Right lobe of liver (tissue), 6 donors: ENCODE results near the gene SEZ6L. TPM values are rescaled to one million over a fixed set of nuclear protein-coding genes. Genes with fewer than 3 reads are reported as not detected.

ENCODE experiments used
- ATAC-seq, 4 donors: fragments of 200-7000 bp; cut with Tn5 transposase; one replicate each; pipeline ENCODE4 v1.9.1; 2020; ENCODE audit warnings: mild to moderate bottlenecking in 4 of 4, moderate library complexity in 4 of 4
- DNase-seq, 3 donors: peaks; one replicate each; pipeline ENCODE4 v3.0.0-alpha.2; 2020
- H3K27ac ChIP-seq, 3 donors: fragments of 200-600 bp; one replicate each; pipeline ENCODE4 v1.8.0; 2022
- H3K27me3 ChIP-seq, 2 donors: fragments of 200-600 bp; one replicate each; pipeline ENCODE4 v1.8.0; 2022
- H3K36me3 ChIP-seq, 4 donors: fragments of 200-600 bp; sonication (generic) in 1 of 4; one replicate each; pipeline versions ENCODE4 v1.5.1 to v1.8.0; 2017 to 2022; ENCODE audit warnings: control low read depth in 1 of 4
- H3K4me1 ChIP-seq, 4 donors: fragments of 200-600 bp; sonication (generic) in 1 of 4; one replicate each; pipeline versions ENCODE4 v1.5.1 to v1.8.0; 2017 to 2022; ENCODE audit warnings: control low read depth in 1 of 4
- H3K4me3 ChIP-seq, 3 donors: fragments of 200-600 bp; one replicate each; pipeline ENCODE4 v1.8.0; 2022
- H3K9me3 ChIP-seq, 4 donors: fragments of 200-600 bp; sonication (generic) in 1 of 4; one replicate each; pipeline versions ENCODE4 v1.5.1 to v1.8.0; 2017 to 2022; ENCODE audit warnings: control low read depth in 1 of 4
- POLR2A ChIP-seq: fragments of 450-650 bp; IDR thresholded peaks from one replicate; pipeline ENCODE4 v1.6.1; 2017; ENCODE audit warnings: antibody characterized with exemption, mild to moderate bottlenecking
- WGBS: methylation state at CpG from one replicate; pipeline ENCODE4 v1.1.6; 2018; ENCODE audit warnings: low coverage, low lambda C conversion rate; ENCODE audit not compliant: insufficient coverage; ENCODE audit errors: missing lambda C conversion rate; 5-methylcytosine and 5-hydroxymethylcytosine counted together
- intact Hi-C, 2 donors: fragments of 100-400 bp; cut with DNase I; formaldehyde crosslinking; loops; one replicate each; pipeline versions ENCODE4 v1.11.2 to v1.14.1; 2022
- total RNA-seq, 6 experiments: library from RNA; depleted of rRNA in 2 of 6; stranded (reverse); fragments of >200 nt in 2 of 6; fragmentation: NEBNext Ultra II Directional in 3 of 6; extraction: Animal tissue kit (Norgen Biotek cat#: 25700) in 3 of 6; gene quantifications; one replicate each; pipeline versions ENCODE4 v1.1.0 to v1.2.4, GENCODE V29; 2016 to 2023
- TF ChIP-seq, protein P1 (sequence below), 4 donors: fragments of 200-600 bp in 3 of 4; fragments of 450-650 bp in 1 of 4; IDR thresholded peaks; one replicate each; pipeline versions ENCODE4 v1.5.1 to v1.8.0; 2016 to 2022; ENCODE audit warnings: antibody characterized with exemption in 4 of 4, mild to moderate bottlenecking in 2 of 4
- donor health status: DM: no; HTN: yes; CAD: no.
- donor health status: DM: no; HTN: no; CAD: no.
- donor health status: DM: no; HTN: no; CAD: no.
- donor health status: DM: no; HTN: yes; CAD: no.
- donor health status: DM: no; HTN: yes; CAD: no.

The SEZ6L gene
- total RNA-seq, 6 experiments from 2014 or later = 0.13 TPM; not detected in 5

DNA sequence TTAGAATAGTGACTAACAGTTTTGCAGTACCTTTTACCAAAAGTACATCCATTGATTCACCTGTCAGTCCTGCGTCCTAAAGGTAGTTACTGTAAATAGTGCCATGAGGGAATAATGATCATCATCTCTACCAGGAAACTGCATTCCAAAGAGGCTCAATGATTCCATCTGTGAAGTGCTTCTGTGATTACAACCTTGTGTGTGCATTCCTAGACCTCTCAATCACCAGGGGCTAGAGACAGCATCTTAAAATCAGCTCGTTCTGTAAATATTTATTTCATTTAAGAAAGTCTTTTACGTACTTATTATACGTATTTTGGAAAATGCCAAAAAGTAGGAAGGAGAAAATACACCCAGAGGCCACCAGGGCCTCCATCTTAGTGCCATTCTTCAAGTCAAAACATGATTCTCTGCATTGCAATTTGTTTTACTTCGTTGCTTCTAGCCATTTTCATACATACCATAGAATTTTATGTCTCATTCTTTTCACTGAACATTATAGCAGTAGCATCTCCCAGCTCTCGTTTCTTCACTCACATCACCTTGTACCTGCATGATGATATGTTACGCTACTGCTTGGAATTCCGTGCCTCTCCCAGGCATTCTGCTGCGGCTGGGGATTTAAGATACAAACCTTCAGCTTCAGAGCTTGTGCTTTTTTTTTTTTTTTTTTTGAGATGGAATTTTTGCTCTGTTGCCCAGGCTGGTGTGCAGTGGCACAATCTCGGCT is 117.0 kb downstream of the SEZ6L start:
- Histone ChIP-seq H3K4me1 (no peaks in the 10 kb centered on the region), H3K27ac (no peak overlapping the region), H3K27me3 (peaks cover 0 to 8% of the 10 kb centered on the region in 2 donors), H3K9me3 (no peaks in the 10 kb centered on the region), H3K36me3 (no peaks in the 10 kb centered on the region), H3K4me3 (no peak overlapping the region)
- intact Hi-C loops = no loop called here
- 51% methylated on average over 10 of the region's 10 CpGs for WGBS
- no peak for DNase-seq
- TF ChIP-seq, protein P1, sequence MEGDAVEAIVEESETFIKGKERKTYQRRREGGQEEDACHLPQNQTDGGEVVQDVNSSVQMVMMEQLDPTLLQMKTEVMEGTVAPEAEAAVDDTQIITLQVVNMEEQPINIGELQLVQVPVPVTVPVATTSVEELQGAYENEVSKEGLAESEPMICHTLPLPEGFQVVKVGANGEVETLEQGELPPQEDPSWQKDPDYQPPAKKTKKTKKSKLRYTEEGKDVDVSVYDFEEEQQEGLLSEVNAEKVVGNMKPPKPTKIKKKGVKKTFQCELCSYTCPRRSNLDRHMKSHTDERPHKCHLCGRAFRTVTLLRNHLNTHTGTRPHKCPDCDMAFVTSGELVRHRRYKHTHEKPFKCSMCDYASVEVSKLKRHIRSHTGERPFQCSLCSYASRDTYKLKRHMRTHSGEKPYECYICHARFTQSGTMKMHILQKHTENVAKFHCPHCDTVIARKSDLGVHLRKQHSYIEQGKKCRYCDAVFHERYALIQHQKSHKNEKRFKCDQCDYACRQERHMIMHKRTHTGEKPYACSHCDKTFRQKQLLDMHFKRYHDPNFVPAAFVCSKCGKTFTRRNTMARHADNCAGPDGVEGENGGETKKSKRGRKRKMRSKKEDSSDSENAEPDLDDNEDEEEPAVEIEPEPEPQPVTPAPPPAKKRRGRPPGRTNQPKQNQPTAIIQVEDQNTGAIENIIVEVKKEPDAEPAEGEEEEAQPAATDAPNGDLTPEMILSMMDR (IDR thresholded peaks at IDR 0.05) = no peak
- TF ChIP-seq POLR2A = no peak
- ATAC-seq = no peak

DNA sequence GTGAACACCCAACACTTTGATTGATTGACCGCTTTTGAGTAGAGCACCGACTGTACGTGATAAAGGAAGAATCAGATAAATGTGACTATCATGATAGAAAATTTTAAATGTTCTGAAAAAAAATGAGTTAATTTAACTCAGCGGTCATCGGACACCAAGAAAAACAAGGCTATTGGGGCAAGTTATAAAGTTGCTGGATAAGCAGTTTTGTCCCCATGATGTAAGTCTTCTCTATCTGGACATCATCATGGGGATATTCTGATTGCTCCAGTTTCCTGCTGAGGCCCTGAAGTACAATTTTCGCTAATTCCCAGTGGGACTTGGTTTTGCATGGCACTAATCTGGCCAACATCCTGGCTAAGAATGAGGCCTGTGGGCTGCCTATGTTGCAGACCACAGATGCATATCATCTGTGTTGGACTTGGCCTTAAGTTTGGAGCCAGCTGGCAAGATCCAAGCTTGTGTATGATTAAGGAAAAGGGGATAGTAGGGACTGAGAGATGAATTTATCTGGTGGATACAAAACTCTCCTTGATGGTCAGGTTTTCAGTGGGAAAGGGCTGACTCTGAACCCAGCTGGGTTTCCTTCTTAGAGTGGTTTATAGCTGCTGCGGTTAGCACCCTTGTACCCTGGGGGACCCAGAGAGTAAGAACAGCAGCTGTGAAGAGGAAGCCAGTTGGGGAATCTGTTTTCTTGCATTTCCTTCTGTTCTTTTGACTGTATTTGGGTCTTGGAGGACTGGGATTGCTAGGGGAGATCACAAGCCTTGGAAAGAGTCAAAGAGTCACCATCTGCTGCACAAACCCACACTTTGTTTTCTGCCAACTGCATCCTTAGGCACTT is 118.3 kb downstream of the SEZ6L start:
- no peak overlapping the region for H3K4me3 ChIP-seq
- H3K27ac ChIP-seq = no peak overlapping the region
- peaks cover 0 to 8% of the 10 kb centered on the region in 2 donors for H3K27me3 ChIP-seq
- H3K9me3 ChIP-seq = no peaks in the 10 kb centered on the region
- WGBS = 72% methylated on average over 7 of the region's 7 CpGs
- DNase-seq (no peak), ATAC-seq (no peak)
- TF ChIP-seq, protein P1 (IDR thresholded peaks at IDR 0.05) = no peak
- intact Hi-C loops = no loop called here
- no peaks in the 10 kb centered on the region for H3K36me3 ChIP-seq
- no peaks in the 10 kb centered on the region for H3K4me1 ChIP-seq

DNA sequence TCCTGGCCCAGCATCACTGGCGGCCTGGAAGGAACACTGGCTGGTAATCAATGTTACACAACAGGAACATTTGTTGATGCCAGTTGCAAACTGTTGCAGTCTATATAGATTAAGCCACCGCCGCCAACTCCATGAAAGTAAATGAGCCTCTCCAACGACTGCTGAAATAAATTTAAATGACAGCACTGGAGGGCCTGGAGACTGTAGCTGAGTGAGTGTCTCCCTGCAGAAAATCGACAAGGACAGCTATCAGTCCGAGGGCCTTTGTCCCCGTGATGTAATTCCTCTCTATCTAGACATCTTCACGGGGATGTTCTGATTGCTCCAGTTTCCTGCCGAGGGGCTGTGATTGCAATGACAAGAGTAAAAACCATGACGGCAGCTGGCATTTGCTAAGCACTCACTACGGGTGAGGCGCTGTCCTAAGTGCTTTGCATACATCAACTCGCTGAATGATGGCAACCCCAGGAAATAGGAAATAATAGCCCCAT is 120.4 kb downstream of the SEZ6L start:
- ATAC-seq = no peak
- 49% methylated on average over 12 of the region's 13 CpGs for WGBS
- H3K9me3 ChIP-seq = no peaks in the 10 kb centered on the region
- intact Hi-C loops = no loop called here
- H3K27ac ChIP-seq = no peak overlapping the region
- DNase-seq = no peak
- no peaks in the 10 kb centered on the region for H3K36me3 ChIP-seq
- no peaks in the 10 kb centered on the region for H3K4me1 ChIP-seq
- no peaks in the 10 kb centered on the region for H3K27me3 ChIP-seq
- H3K4me3 ChIP-seq = no peak overlapping the region
- TF ChIP-seq POLR2A = no peak
- TF ChIP-seq, protein P1 (IDR thresholded peaks at IDR 0.05) = no peak

DNA sequence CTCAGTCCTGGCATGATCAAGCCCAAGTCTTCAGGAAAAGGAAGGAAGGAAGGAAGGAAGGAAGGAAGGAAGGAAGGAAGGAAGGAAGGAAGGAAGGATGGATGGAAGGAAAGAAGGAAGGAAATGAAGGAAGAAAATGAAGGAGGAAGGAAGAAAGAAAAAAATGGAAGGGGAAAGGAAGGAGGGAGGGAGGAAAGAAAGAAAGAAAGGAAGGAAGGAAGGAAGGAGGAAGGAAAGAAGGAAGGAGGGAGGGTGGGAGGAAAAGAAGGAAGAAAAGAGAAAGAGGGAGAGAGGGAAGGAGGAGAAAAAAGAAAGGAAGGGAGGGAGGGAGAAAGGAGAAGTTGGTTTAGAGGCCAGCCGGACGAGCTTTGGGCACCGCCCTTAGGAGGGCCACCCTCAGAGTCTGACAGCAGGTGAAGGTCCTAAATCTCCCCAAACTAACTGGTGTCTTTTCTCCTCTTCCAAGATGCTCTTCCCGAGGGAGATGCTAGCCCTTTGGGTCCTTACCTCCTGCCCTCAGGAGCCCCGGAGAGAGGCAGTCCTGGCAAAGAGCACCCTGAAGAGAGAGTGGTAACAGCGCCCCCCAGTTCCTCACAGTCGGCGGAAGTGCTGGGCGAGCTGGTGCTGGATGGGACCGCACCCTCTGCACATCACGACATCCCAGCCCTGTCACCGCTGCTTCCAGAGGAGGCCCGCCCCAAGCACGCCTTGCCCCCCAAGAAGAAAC is 122.8 kb downstream of the SEZ6L start:
- Histone ChIP-seq H3K27me3 (no peaks in the 10 kb centered on the region), H3K4me1 (no peaks in the 10 kb centered on the region), H3K27ac (no peak overlapping the region), H3K9me3 (no peaks in the 10 kb centered on the region), H3K4me3 (no peak overlapping the region), H3K36me3 (no peaks in the 10 kb centered on the region)
- DNase-seq = no peak
- intact Hi-C loops = no loop called here
- TF ChIP-seq POLR2A = no peak
- TF ChIP-seq, protein P1 (IDR thresholded peaks at IDR 0.05) = no peak
- WGBS = 48% methylated on average over 4 of the region's 14 CpGs
- peak in 1 of 4 donors; percentile 21 for ATAC-seq
